HCT116 (cell line): ENCODE measurements around the gene ZNF804A. TPM values are rescaled to one million over a fixed set of nuclear protein-coding genes. Genes with fewer than 3 reads are reported as not detected.

Experiments
- ATAC-seq: fragments of 200-7000 bp; cut with Tn5 transposase; 2 replicates; pipeline ENCODE4 v1.9.1; 2020; ENCODE audit warnings: mild to moderate bottlenecking, moderate library complexity
- BruUV-seq: library from RNA; stranded (reverse); fragments of 400-500 nt; replicated peaks from 2 replicates; lab custom pipeline; 2021; lab: Mats Ljungman, UMichigan
- CTCF ChIA-PET: fragments of 300-600 bp; sonication (Branson Sonifier 250); formaldehyde crosslinking; loops from one replicate; lab custom pipeline; 2021; ENCODE audit warnings: antibody characterized with exemption; lab: Charles Lee
- POLR2A ChIA-PET: fragments of 300-600, 350-600 bp; sonication (Branson Sonifier 250); formaldehyde crosslinking; loops from one replicate; lab custom pipeline; 2021; ENCODE audit warnings: antibody characterized with exemption; lab: Charles Lee
- RAD21 ChIA-PET, 2 experiments: fragments of 300-600 bp; sonication (Branson Sonifier 250); formaldehyde crosslinking; loops; one replicate each; lab custom pipeline; 2023; ENCODE audit warnings: low total read pairs in 2 of 2; ENCODE audit not compliant: uncharacterized antibody in 2 of 2, unreplicated experiment in 2 of 2, low non-redundant PET in 1 of 2; lab: Charles Lee
- DNase-seq: peaks from one replicate; pipeline ENCODE4 v3.0.0-alpha.2; 2010; ENCODE audit warnings: low read depth, low spot score
- H2AFZ ChIP-seq: fragments of 200-600 bp; shearing (Covaris generic), sonication (generic); 2 replicates; pipeline ENCODE4 v1.6.1; 2017; ENCODE audit warnings: low read depth, mixed run types, mixed read lengths, antibody characterized with exemption, low read length; ENCODE audit not compliant: poor library complexity, severe bottlenecking
- H3K27ac ChIP-seq: 2 replicates; pipeline ENCODE4 v1.5.1; 2012; ENCODE audit warnings: low read depth, low read length
- H3K27me3 ChIP-seq: fragments of 200-600 bp; sonication (generic); 2 replicates; pipeline ENCODE4 v1.6.1; 2016; ENCODE audit warnings: mixed run types, low read length, mixed read lengths; ENCODE audit not compliant: insufficient read depth
- H3K36me3 ChIP-seq, 2 experiments: fragments of 200-500 bp in 1 of 2; fragments of 200-600 bp in 1 of 2; sonication (Bioruptor generic) in 1 of 2; sonication (generic) in 1 of 2; 2 replicates each; pipeline versions ENCODE4 v1.5.1 to v1.6.1; 2014 to 2016; ENCODE audit warnings: low read length in 2 of 2, inconsistent platforms in 1 of 2, mixed read lengths in 1 of 2, mixed run types in 1 of 2; ENCODE audit not compliant: insufficient read depth in 2 of 2, control insufficient read depth in 1 of 2
- H3K4me1 ChIP-seq, 2 experiments: fragments of 200-600 bp in 1 of 2; sonication (generic) in 1 of 2; 2 replicates each; pipeline versions ENCODE4 v1.5.1 to v1.6.1; 2012 to 2017; ENCODE audit warnings: low read length in 2 of 2, inconsistent platforms in 1 of 2, mild to moderate bottlenecking in 1 of 2, mixed read lengths in 1 of 2, mixed run types in 1 of 2, moderate library complexity in 1 of 2; ENCODE audit not compliant: insufficient read depth in 2 of 2, control insufficient read depth in 1 of 2
- H3K4me2 ChIP-seq: fragments of 200-600 bp; sonication (generic); 2 replicates; pipeline ENCODE4 v1.6.1; 2017; ENCODE audit warnings: mixed run types, low read length, mixed read lengths
- H3K4me3 ChIP-seq, 2 experiments: fragments of 200-600 bp in 1 of 2; sonication (generic) in 1 of 2; replicated peaks in 1 of 2; 2 replicates each; pipeline ENCODE4 v1.5.1; 2011 to 2016; ENCODE audit warnings: low read length in 2 of 2, control low read depth in 1 of 2, low read depth in 1 of 2, mild to moderate bottlenecking in 1 of 2, mixed read lengths in 1 of 2, mixed run types in 1 of 2
- H3K79me2 ChIP-seq: fragments of 200-600 bp; sonication (generic); 2 replicates; pipeline ENCODE4 v1.6.1; 2017; ENCODE audit warnings: mild to moderate bottlenecking, mixed run types, low read length, moderate library complexity, mixed read lengths; ENCODE audit not compliant: insufficient read depth
- H3K9ac ChIP-seq: fragments of 200-600 bp; sonication (generic); 2 replicates; pipeline ENCODE4 v1.6.1; 2016; ENCODE audit warnings: low read length, mixed read lengths
- H3K9me2 ChIP-seq: fragments of 200-600 bp; sonication (generic), shearing (Covaris generic); 2 replicates; pipeline ENCODE4 v1.6.1; 2017; ENCODE audit warnings: mixed run types, mild to moderate bottlenecking, moderate library complexity; ENCODE audit not compliant: insufficient read depth
- H3K9me3 ChIP-seq, 2 experiments: fragments of 200-500 bp in 1 of 2; fragments of 200-600 bp in 1 of 2; sonication (Bioruptor generic) in 1 of 2; sonication (generic) in 1 of 2; 2 replicates each; pipeline ENCODE4 v1.6.1; 2014 to 2017; ENCODE audit warnings: low read length in 2 of 2, mixed read lengths in 2 of 2, inconsistent platforms in 1 of 2, low read depth in 1 of 2, mild to moderate bottlenecking in 1 of 2, mixed run types in 1 of 2, moderate library complexity in 1 of 2; ENCODE audit not compliant: control insufficient read depth in 1 of 2, insufficient read depth in 1 of 2
- H4K20me1 ChIP-seq: fragments of 200-600 bp; sonication (generic), shearing (Covaris generic); 2 replicates; pipeline ENCODE4 v1.6.1; 2017; ENCODE audit warnings: mixed run types, mild to moderate bottlenecking, moderate library complexity; ENCODE audit not compliant: insufficient read depth
- ATF3 ChIP-seq: IDR thresholded peaks from 2 replicates; pipeline ENCODE4 v1.6.1; 2012
- CBX3 ChIP-seq: IDR thresholded peaks from 2 replicates; pipeline ENCODE4 v1.6.1; 2012; ENCODE audit warnings: low read depth
- EGR1 ChIP-seq: IDR thresholded peaks from 2 replicates; pipeline ENCODE4 v1.6.1; 2012; ENCODE audit warnings: low read depth
- ELF1 ChIP-seq: IDR thresholded peaks from 2 replicates; pipeline ENCODE4 v1.6.1; 2012; ENCODE audit warnings: low read depth, borderline replicate concordance
- EZH2 ChIP-seq: fragments of 200-600 bp; sonication (generic); IDR thresholded peaks from 2 replicates; pipeline ENCODE4 v1.6.1; 2017; ENCODE audit warnings: antibody characterized with exemption, mixed run types
- EZH2phosphoT487 ChIP-seq: fragments of 200-600 bp; IDR thresholded peaks from 2 replicates; pipeline ENCODE4 v1.6.1; 2018; ENCODE audit warnings: antibody characterized with exemption, borderline replicate concordance
- FOSL1 ChIP-seq: IDR thresholded peaks from 2 replicates; pipeline ENCODE4 v1.6.1; 2012; ENCODE audit warnings: low read depth
- JUND ChIP-seq: IDR thresholded peaks from 2 replicates; pipeline ENCODE4 v1.6.1; 2012
- MAX ChIP-seq: IDR thresholded peaks from 2 replicates; pipeline ENCODE4 v1.6.1; 2012
- POLR2A ChIP-seq: IDR thresholded peaks from 2 replicates; pipeline ENCODE4 v1.7.0; 2011; ENCODE audit warnings: borderline replicate concordance; ENCODE audit not compliant: insufficient read depth, insufficient read length; ENCODE audit errors: extremely low read depth
- POLR2AphosphoS5 ChIP-seq: IDR thresholded peaks from 2 replicates; pipeline ENCODE4 v1.6.1; 2011; ENCODE audit warnings: mild to moderate bottlenecking, low read depth, low read length, moderate library complexity
- RAD21 ChIP-seq: IDR thresholded peaks from 2 replicates; pipeline ENCODE4 v1.6.1; 2012; ENCODE audit warnings: low read depth, mild to moderate bottlenecking
- SP1 ChIP-seq: IDR thresholded peaks from 2 replicates; pipeline ENCODE4 v1.6.1; 2012; ENCODE audit warnings: low read depth
- YY1 ChIP-seq: IDR thresholded peaks from 2 replicates; pipeline ENCODE4 v1.6.1; 2011; ENCODE audit warnings: low read length, low read depth, moderate library complexity, mild to moderate bottlenecking; ENCODE audit not compliant: insufficient replicate concordance; ENCODE audit errors: extremely low read depth
- ZBTB33 ChIP-seq: IDR thresholded peaks from 2 replicates; pipeline ENCODE4 v1.6.1; 2011; ENCODE audit warnings: mild to moderate bottlenecking, low read length, moderate library complexity; ENCODE audit not compliant: insufficient replicate concordance; ENCODE audit errors: extremely low read depth
- intact Hi-C: fragments of 100-400 bp; cut with micrococcal nuclease; formaldehyde crosslinking; loops from 2 replicates; pipeline ENCODE4 v1.10.0; 2022
- total RNA-seq: library from RNA; stranded (reverse); gene quantifications from one replicate; pipeline ENCODE4 v1.2.1, GENCODE V29; 2021; ENCODE audit not compliant: unreplicated experiment

Gene ZNF804A
- total RNA-seq, 1 experiment from 2014 or later: 0.61 TPM

- Histone ChIP-seq H3K9me2 (no peaks in the 10 kb centered on the region), H3K27me3 (no peaks in the 10 kb centered on the region), H4K20me1 (no peaks in the 10 kb centered on the region), H3K9ac (no peak overlapping the region), H3K79me2 (no peaks in the 10 kb centered on the region), H3K9me3 (peaks cover 0 to 6% of the 10 kb centered on the region in 2 experiments; a peak in 2 of 4 replicates), H3K4me3 (no peak overlapping the region), H3K36me3 (no peaks in the 10 kb centered on the region), H3K27ac (no peak overlapping the region), H2AFZ (no peak overlapping the region), H3K4me2 (no peak overlapping the region), H3K4me1 (no peaks in the 10 kb centered on the region)
- no peak for DNase-seq
- ATAC-seq: no peak
- intact Hi-C loops: no loop called here
- ChIA-PET CTCF (no interaction called here), RAD21 (no interaction called here), POLR2A (no interaction called here)
- TF ChIP-seq JUND (no peak), ELF1 (no peak), EGR1 (no peak), CBX3 (no peak), ZBTB33 (no peak), RAD21 (no peak), FOSL1 (no peak), YY1 (no peak), MAX (no peak), EZH2 (no peak), POLR2AphosphoS5 (no peak), SP1 (no peak), ATF3 (no peak), EZH2phosphoT487 (no peak), POLR2A (no peak)
- no TSS peak for BruUV-seq
Observed at GRCh38 chr2:184683911-184684310, 85.6 kb downstream of the ZNF804A start.
